IMR-90 (cell line): ENCODE data around the gene CIZ1. TPM values are rescaled to one million over a fixed set of nuclear protein-coding genes. Genes with fewer than 3 reads are reported as not detected.

ENCODE experiments used
- ATAC-seq: fragments of 200-7000 bp; cut with Tn5 transposase; 2 replicates; pipeline ENCODE4 v1.9.1; 2020; ENCODE audit warnings: low read depth, mild to moderate bottlenecking, moderate library complexity
- BruUV-seq: library from RNA; stranded (reverse); fragments of 400-500 nt; replicated peaks from 2 replicates; lab custom pipeline; 2021; lab: Mats Ljungman, UMichigan
- CTCF ChIA-PET: fragments of 300-600 bp; formaldehyde crosslinking; extraction: SDS; loops from one replicate; lab custom pipeline; 2021; ENCODE audit warnings: antibody characterized with exemption; lab: Yijun Ruan, JAX
- POLR2A ChIA-PET: fragments of 300-600 bp; sonication (Branson Sonifier 250); formaldehyde crosslinking; loops from one replicate; lab custom pipeline; 2022; ENCODE audit warnings: antibody characterized with exemption; ENCODE audit not compliant: unreplicated experiment; lab: Charles Lee
- DNase-seq: peaks from one replicate; pipeline ENCODE4 v3.0.0; 2013
- H2AFZ ChIP-seq: replicated peaks from 2 replicates; pipeline ENCODE3; 2013; ENCODE audit warnings: low read length, mild to moderate bottlenecking; ENCODE audit not compliant: poor library complexity
- H2AK5ac ChIP-seq: 2 replicates; pipeline ENCODE4 v1.6.1; 2013; ENCODE audit warnings: low read depth, low read length, inconsistent platforms
- H2AK9ac ChIP-seq: replicated peaks from 2 replicates; pipeline ENCODE3; 2013; ENCODE audit warnings: mild to moderate bottlenecking, low read depth, low read length, moderate library complexity; ENCODE audit not compliant: poor library complexity
- H2BK120ac ChIP-seq: 2 replicates; pipeline ENCODE4 v1.6.1; 2013; ENCODE audit warnings: low read depth, low read length, inconsistent platforms
- H2BK15ac ChIP-seq: 3 replicates; pipeline ENCODE4 v1.6.1; 2013; ENCODE audit warnings: low read depth, low read length, inconsistent platforms
- H2BK20ac ChIP-seq: 2 replicates; pipeline ENCODE4 v1.6.1; 2013; ENCODE audit warnings: low read depth, mild to moderate bottlenecking, inconsistent platforms, low read length, moderate library complexity
- H2BK5ac ChIP-seq: 2 replicates; pipeline ENCODE4 v1.6.1; 2013; ENCODE audit warnings: mild to moderate bottlenecking, low read depth, low read length, inconsistent platforms; ENCODE audit not compliant: poor library complexity, severe bottlenecking
- H3K14ac ChIP-seq: replicated peaks from 2 replicates; pipeline ENCODE4 v1.6.1; 2013; ENCODE audit warnings: low read depth, low read length, inconsistent platforms
- H3K18ac ChIP-seq: 2 replicates; pipeline ENCODE4 v1.6.1; 2013; ENCODE audit warnings: low read depth, low read length, control low read depth
- H3K23ac ChIP-seq: 2 replicates; pipeline ENCODE4 v1.6.1; 2013; ENCODE audit warnings: low read depth, low read length, inconsistent platforms
- H3K27ac ChIP-seq: 2 replicates; pipeline ENCODE4 v1.5.1; 2013; ENCODE audit warnings: mild to moderate bottlenecking, control low read depth, low read length; ENCODE audit not compliant: insufficient read depth
- H3K27me3 ChIP-seq: 2 replicates; pipeline ENCODE4 v1.6.1; 2013; ENCODE audit warnings: low read length; ENCODE audit not compliant: control insufficient read depth, insufficient read depth
- H3K36me3 ChIP-seq: 2 replicates; pipeline ENCODE4 v1.6.1; 2013; ENCODE audit warnings: low read length, mixed read lengths; ENCODE audit not compliant: control insufficient read depth, insufficient read depth
- H3K4ac ChIP-seq: 2 replicates; pipeline ENCODE4 v1.6.1; 2013; ENCODE audit warnings: low read depth, low read length, inconsistent platforms
- H3K4me1 ChIP-seq: 2 replicates; pipeline ENCODE4 v1.6.1; 2013; ENCODE audit warnings: low read length, mixed read lengths; ENCODE audit not compliant: control insufficient read depth, insufficient read depth
- H3K4me2 ChIP-seq: 2 replicates; pipeline ENCODE4 v1.6.1; 2013; ENCODE audit warnings: low read depth, mild to moderate bottlenecking, control low read depth, low read length, moderate library complexity
- H3K4me3 ChIP-seq: 2 replicates; pipeline ENCODE4 v1.5.1; 2013; ENCODE audit warnings: low read depth, mild to moderate bottlenecking, control low read depth, low read length, moderate library complexity; ENCODE audit not compliant: insufficient read depth
- H3K56ac ChIP-seq: 2 replicates; pipeline ENCODE4 v1.6.1; 2013; ENCODE audit warnings: low read length, inconsistent platforms; ENCODE audit not compliant: insufficient read depth; ENCODE audit errors: extremely low read depth
- H3K79me1 ChIP-seq, 2 experiments: 2 replicates each; pipeline ENCODE4 v1.6.1; 2013; ENCODE audit warnings: low read length in 2 of 2, inconsistent platforms in 1 of 2, low read depth in 1 of 2
- H3K9ac ChIP-seq: 2 replicates; pipeline ENCODE4 v1.6.1; 2013; ENCODE audit warnings: low read depth, low read length, control low read depth
- H3K9me1 ChIP-seq: 2 replicates; pipeline ENCODE4 v1.6.1; 2013; ENCODE audit warnings: low read length, inconsistent platforms; ENCODE audit not compliant: insufficient read depth
- H3K9me3 ChIP-seq: 2 replicates; pipeline ENCODE4 v1.6.1; 2013; ENCODE audit warnings: low read length; ENCODE audit not compliant: control insufficient read depth, insufficient read depth
- H4K20me1 ChIP-seq: 2 replicates; pipeline ENCODE4 v1.6.1; 2013; ENCODE audit warnings: low read length, inconsistent platforms; ENCODE audit not compliant: insufficient read depth
- H4K5ac ChIP-seq: 2 replicates; pipeline ENCODE4 v1.6.1; 2013; ENCODE audit warnings: mild to moderate bottlenecking, low read depth, low read length, control low read depth
- H4K8ac ChIP-seq, 2 experiments: 2 replicates each; pipeline ENCODE4 v1.6.1; 2013; ENCODE audit warnings: low read depth in 2 of 2, low read length in 2 of 2, control low read depth in 1 of 2, inconsistent platforms in 1 of 2
- H4K91ac ChIP-seq: 2 replicates; pipeline ENCODE4 v1.6.1; 2013; ENCODE audit warnings: low read depth, low read length, inconsistent platforms; ENCODE audit not compliant: insufficient read depth
- CHD1 ChIP-seq: IDR thresholded peaks from 2 replicates; pipeline ENCODE4 v1.6.1; 2012; ENCODE audit warnings: low read depth, low read length, improper control_type of control experiment
- RFX5 ChIP-seq: IDR thresholded peaks from 2 replicates; pipeline ENCODE4 v1.8.0; 2012; ENCODE audit warnings: low read depth, mild to moderate bottlenecking, low read length, moderate library complexity
- WGBS, 2 experiments: methylation state at CpG; one replicate each; pipeline versions ENCODE4 v1.1.5 to v1.1.7; 2013; ENCODE audit warnings: missing lambda C conversion rate in 2 of 2; ENCODE audit not compliant: insufficient read length in 1 of 2; ENCODE audit errors: extremely low coverage in 2 of 2; 5-methylcytosine and 5-hydroxymethylcytosine counted together
- dilution Hi-C: fragments of 300-500 bp; cut with HindIII; formaldehyde crosslinking; loops from one replicate; pipeline ENCODE4 v1.14.3; 2018; ENCODE audit warnings: low sequenced_read_pairs; ENCODE audit not compliant: unreplicated experiment
- in situ Hi-C: fragments of 300-500 bp; cut with MboI; formaldehyde crosslinking; loops from 3 replicates; pipeline ENCODE4 v1.14.3; 2019; ENCODE audit warnings: low sequenced_read_pairs, inconsistent platforms, mixed read lengths
- intact Hi-C: fragments of 100-400 bp; cut with micrococcal nuclease; formaldehyde crosslinking; loops from 2 replicates; pipeline ENCODE4 v1.10.0; 2022
- polyA plus RNA-seq, 3 experiments: library from polyadenylated mRNA; depleted of rRNA; stranded (reverse); fragments of >200 nt; gene quantifications; 2 replicates each; pipeline ENCODE4 v1.2.3, GENCODE V29; 2012; ENCODE audit warnings: low replicate concordance in 1 of 3
- total RNA-seq: library from RNA; depleted of rRNA; stranded (reverse); fragments of >200 nt; gene quantifications from 2 replicates; pipeline ENCODE4 v1.2.3, GENCODE V29; 2012

CIZ1 gene
- total and polyA plus RNA-seq, 2 of the 4 experiments (the other 2 are of a cell fraction), result 13.8 to 51.9 TPM

DNA sequence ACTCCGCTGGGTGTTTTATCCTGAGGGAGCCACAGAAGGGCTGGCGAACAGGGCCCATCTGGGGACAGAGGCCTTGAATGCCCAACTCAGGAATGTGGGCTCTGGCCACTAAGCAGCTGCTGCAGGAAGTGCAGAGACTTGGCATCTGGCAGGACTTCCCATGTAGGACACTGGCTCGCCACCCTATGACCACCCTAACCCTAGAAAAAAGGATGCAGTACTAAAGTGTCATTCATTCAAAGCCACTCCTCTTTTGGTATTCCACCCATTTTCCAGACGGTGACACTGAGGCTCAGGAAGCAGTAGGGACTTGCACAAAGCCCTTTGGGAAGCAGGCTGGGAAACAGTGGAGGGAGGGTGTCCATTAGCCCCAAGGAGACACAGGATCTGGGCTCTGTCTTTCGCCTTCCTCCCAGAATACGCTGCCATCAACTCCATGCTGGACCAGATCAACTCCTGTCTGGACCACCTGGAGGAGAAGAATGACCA lies 28.3 kb downstream of the CIZ1 start:
- peaks cover 10 to 53% of the 10 kb centered on the region in 2 experiments for H3K79me1 ChIP-seq

More for the DNA sequence above, 28.3 kb downstream of the CIZ1 start:
- Histone ChIP-seq H4K20me1 (peaks cover 11% of the 10 kb centered on the region), H2BK5ac (no peak overlapping the region), H2BK120ac (no peak overlapping the region), H3K14ac (no peak overlapping the region), H4K8ac (no peak overlapping the region), H4K91ac (no peak overlapping the region), H3K23ac (no peak overlapping the region), H3K27me3 (no peaks in the 10 kb centered on the region), H3K9ac (no peak overlapping the region), H2AK9ac (no peak overlapping the region), H3K9me3 (no peaks in the 10 kb centered on the region), H3K9me1 (peaks cover 5% of the 10 kb centered on the region), H3K36me3 (peaks cover 49% of the 10 kb centered on the region), H3K27ac (no peak overlapping the region), H3K18ac (no peak overlapping the region), H3K4me3 (no peak overlapping the region), H2AFZ (no peak overlapping the region), H3K4ac (no peak overlapping the region), H2BK20ac (no peak overlapping the region), H3K56ac (no peak overlapping the region), H2AK5ac (no peak overlapping the region), H3K4me2 (no peak overlapping the region), H4K5ac (no peak overlapping the region), H3K4me1 (peaks cover 1% of the 10 kb centered on the region; the same call in 1 of the 2 replicates), H2BK15ac (no peak overlapping the region)
- DNase-seq (no peak), ATAC-seq (no peak)
- dilution Hi-C loops, result no loop called here
- in situ Hi-C loops, result no loop called here
- BruUV-seq, result no TSS peak
- CTCF ChIA-PET, result no interaction called here
- TF ChIP-seq RFX5 (no peak), CHD1 (no peak)
- POLR2A ChIA-PET, result no interaction called here
- 100% methylated on average over 2 of the region's 6 CpGs; no CpG with 5 or more reads in 1 of the 2 experiments for WGBS, 2 experiments
- intact Hi-C loops, result no loop called here
